Activated naive CD8-positive, alpha-beta T cell treated with anti-CD3 and anti-CD28 coated beads, Interleukin-2, amount 50 U/mL, for 24 hours (primary cell): ENCODE data around the gene AGBL1.
"Not testable (repeated sequence)": the region's sequence is repeated elsewhere in the genome, so short reads cannot be mapped to it uniquely, and the experiment has no call there.

Experiments used
- ATAC-seq: fragments of 150-1000 bp; cut with Tn5 transposase; one replicate; pipeline ENCODE4 v1.10.0; 2021
- DNase-seq: peaks from one replicate; pipeline ENCODE4 v3.0.0; 2021
- H3K27ac Mint-ChIP-seq: one replicate; pipeline ENCODE4 v1.8.0; 2021; ENCODE audit warnings: mild to moderate bottlenecking, mixed read lengths
- H3K27me3 Mint-ChIP-seq: one replicate; pipeline ENCODE4 v1.8.0; 2021; ENCODE audit warnings: mixed read lengths
- H3K36me3 Mint-ChIP-seq: one replicate; pipeline ENCODE4 v1.8.0; 2021; ENCODE audit warnings: low read depth, mixed read lengths
- H3K4me1 Mint-ChIP-seq: one replicate; pipeline ENCODE4 v1.8.0; 2021; ENCODE audit warnings: mixed read lengths
- H3K4me3 Mint-ChIP-seq: one replicate; pipeline ENCODE4 v1.8.0; 2021; ENCODE audit warnings: mild to moderate bottlenecking, moderate library complexity, mixed read lengths
- H3K9me3 Mint-ChIP-seq: one replicate; pipeline ENCODE4 v1.8.0; 2021; ENCODE audit warnings: mixed read lengths

The AGBL1 gene

DNA sequence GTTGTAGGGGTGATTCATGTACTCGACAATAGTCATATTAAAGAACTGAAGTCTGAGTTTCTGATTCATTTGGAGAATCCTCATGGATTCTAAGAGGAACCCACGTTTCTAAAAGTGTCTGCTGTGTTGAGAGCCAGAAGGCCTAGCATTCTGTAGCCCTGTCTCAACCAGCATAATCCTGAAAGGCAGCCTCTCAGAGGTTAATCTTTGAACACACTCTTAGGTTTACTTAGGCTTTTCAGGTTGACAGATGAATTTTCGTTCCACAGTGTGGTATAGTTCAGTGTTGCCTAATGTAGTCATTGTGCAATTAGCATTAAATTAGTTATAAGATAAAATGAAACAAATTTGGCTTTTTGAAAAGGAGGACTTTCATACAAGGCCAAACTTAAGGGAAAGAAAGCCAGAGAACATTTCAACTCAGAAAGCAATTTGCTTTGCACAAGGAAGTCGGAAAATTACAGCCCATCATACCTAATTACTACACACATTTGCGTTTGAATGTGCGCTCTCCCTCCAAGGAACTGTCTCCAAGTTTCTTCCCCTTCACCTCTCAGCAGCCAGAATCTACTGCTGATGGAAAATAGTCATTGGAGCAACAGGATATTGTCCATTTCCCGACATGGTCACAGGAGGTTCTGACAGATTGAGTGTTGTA, 42.0 kb downstream of the AGBL1 start:
- Mint-ChIP-seq H3K27me3 (peaks cover 4% of the 10 kb centered on the region), H3K4me1 (no peaks in the 10 kb centered on the region), H3K4me3 (no peak overlapping the region), H3K9me3 (no peaks in the 10 kb centered on the region), H3K27ac (no peak overlapping the region), H3K36me3 (no peaks in the 10 kb centered on the region)
- ATAC-seq (no peak), DNase-seq (no peak)

DNA sequence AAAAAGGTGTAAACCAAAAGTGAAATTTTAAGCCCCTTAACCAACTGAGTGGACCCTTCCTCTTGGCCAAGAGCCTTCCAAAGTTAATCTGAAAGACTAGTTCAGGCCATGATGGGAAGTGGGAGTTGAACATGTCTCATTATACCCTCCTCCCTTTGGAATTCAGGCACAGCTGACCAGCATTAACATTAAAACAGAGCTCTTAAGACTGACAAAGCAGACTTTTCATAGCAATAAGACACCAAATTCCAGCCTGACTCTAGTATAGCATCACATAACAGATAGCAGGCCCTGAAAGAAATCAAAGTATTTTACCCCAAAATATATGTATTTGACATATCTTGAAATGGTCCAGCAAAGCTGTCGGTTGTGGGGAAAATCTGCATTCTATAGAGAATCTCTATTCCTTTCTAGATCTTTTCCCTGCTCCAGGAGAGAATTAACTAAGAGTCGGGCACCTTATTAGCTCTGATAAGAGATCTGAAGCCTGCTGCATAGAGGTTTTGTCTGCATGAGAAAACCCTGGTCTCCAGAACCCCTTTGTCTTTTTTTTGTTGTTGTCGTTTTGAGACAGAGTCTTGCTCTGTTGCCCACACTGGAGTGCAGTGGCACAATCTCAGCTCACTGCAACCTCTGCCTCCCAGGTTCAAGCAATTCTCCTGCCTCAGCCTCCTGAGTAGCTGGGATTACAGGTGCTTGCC, 43.2 kb downstream of the AGBL1 start:
- ATAC-seq, H3K4me1 Mint-ChIP-seq, DNase-seq, H3K9me3 Mint-ChIP-seq, H3K27me3 Mint-ChIP-seq, H3K27ac Mint-ChIP-seq, H3K36me3 Mint-ChIP-seq, H3K4me3 Mint-ChIP-seq: not testable (repeated sequence)

DNA sequence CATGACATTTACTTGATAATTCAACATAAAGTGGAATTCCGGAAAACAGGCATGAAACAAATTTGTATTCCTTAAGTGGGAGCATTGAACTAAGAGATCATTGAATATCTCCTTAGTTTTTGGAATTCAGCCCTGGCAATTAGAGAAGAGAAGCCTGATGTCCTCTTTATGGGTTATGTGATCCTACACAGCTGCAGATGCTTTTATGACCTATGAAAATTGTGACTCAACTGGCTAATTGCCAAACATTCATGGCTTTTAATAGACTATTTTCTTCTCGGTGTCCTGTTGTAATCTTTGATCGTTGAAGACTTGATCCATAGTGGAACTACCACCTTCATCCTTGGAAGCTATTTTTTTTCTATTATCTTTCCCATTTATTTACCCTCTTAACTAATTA, 46.1 kb downstream of the AGBL1 start:
- peaks cover 5% of the 10 kb centered on the region for H3K27me3 Mint-ChIP-seq
- no peak for ATAC-seq
- no peak for DNase-seq
- H3K27ac Mint-ChIP-seq: no peak overlapping the region
- no peak overlapping the region for H3K4me3 Mint-ChIP-seq
- H3K4me1 Mint-ChIP-seq: no peaks in the 10 kb centered on the region
- no peaks in the 10 kb centered on the region for H3K36me3 Mint-ChIP-seq
- H3K9me3 Mint-ChIP-seq: no peaks in the 10 kb centered on the region

DNA sequence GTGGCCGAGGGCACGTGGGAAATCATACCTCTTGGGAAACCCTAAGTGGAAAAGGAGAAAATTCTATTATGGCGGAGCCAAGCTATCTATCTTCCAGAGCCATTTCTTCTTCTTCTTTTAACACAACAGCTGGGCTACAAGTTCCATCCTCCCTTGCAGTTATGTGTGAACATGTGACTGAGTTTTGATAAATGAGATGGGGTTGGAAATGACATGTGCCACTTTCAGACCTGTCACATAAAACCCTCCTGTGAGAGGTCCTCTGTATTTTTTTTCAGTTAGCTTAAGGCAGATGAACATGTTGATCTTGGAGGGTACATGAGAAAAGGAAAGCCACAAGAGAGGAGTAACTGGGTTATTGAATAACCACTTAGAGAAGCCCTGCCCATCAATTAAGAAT, 47.9 kb downstream of the AGBL1 start:
- H3K36me3 Mint-ChIP-seq: no peaks in the 10 kb centered on the region
- no peak for ATAC-seq
- no peak overlapping the region for H3K4me3 Mint-ChIP-seq
- DNase-seq: no peak
- H3K27me3 Mint-ChIP-seq: peaks cover 5% of the 10 kb centered on the region
- H3K9me3 Mint-ChIP-seq: no peaks in the 10 kb centered on the region
- H3K27ac Mint-ChIP-seq: no peak overlapping the region
- no peaks in the 10 kb centered on the region for H3K4me1 Mint-ChIP-seq

DNA sequence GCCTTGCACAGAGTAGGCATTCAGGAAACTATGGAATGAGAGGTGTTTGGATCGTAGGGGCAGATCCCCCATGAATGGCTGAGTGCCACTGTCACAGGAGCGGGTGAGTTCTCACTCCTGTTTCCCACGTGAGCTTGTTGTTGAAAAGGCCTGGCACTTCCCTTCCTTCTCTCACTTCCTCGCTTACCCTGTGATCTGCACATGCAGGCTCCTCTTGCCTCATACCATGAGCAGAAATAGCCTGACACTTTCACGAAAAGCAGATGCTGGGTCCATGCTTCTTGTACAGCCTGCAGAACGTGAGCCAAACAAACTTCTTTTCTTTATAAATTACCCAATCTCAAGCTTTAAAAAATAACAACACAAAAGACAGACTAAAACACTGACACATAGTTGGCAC, 55.4 kb downstream of the AGBL1 start:
- DNase-seq (no peak), ATAC-seq (no peak)
- H3K4me1 Mint-ChIP-seq: no peaks in the 10 kb centered on the region
- H3K9me3 Mint-ChIP-seq: no peaks in the 10 kb centered on the region
- no peaks in the 10 kb centered on the region for H3K36me3 Mint-ChIP-seq
- no peak overlapping the region for H3K27ac Mint-ChIP-seq
- H3K4me3 Mint-ChIP-seq: no peak overlapping the region
- peaks cover 4% of the 10 kb centered on the region for H3K27me3 Mint-ChIP-seq

DNA sequence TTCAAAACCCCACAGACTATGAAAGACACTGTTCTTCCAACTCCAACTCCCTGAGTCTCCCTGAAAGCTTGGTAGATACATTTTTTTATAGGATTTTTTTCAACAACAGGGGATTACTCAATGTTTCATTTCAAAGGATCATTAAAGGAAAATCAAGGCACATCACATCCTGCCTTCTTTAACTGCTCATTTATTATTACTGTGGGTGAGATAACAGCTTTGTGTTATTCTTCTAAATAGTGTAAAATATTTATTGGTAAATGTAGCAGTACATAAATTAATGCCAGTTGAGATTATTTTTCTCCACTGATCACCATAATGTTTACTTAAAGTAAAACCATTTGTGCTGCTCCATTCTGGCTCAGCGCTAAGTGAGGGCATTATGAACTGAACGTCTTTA, 57.2 kb downstream of the AGBL1 start:
- ATAC-seq (no peak), DNase-seq (no peak)
- Mint-ChIP-seq H3K27ac (no peak overlapping the region), H3K4me1 (no peaks in the 10 kb centered on the region), H3K27me3 (peaks cover 4% of the 10 kb centered on the region), H3K4me3 (no peak overlapping the region), H3K9me3 (no peaks in the 10 kb centered on the region), H3K36me3 (no peaks in the 10 kb centered on the region)

DNA sequence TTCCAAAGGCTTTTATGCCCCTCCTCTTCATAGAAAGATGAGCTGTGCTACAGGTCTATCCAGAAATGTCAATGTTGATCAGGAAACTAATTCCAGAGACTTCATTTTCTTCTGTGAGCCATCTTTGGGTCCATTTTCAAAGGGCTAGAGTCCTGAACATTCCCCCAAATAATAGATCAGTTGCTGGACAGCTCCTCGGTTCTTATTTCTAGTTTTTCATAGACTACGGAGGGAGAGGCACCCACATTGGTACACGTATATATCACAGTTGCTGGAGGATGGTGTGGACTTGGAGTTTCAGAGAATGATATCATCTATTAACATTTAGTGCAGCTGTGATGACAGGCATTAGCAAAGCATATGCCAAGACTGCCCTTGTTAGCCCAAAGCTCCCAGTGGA, 59.1 kb downstream of the AGBL1 start:
- H3K27ac Mint-ChIP-seq: no peak overlapping the region
- H3K36me3 Mint-ChIP-seq: no peaks in the 10 kb centered on the region
- H3K27me3 Mint-ChIP-seq: peaks cover 4% of the 10 kb centered on the region
- ATAC-seq: no peak
- no peak for DNase-seq
- H3K9me3 Mint-ChIP-seq: no peaks in the 10 kb centered on the region
- H3K4me3 Mint-ChIP-seq: no peak overlapping the region
- H3K4me1 Mint-ChIP-seq: no peaks in the 10 kb centered on the region

DNA sequence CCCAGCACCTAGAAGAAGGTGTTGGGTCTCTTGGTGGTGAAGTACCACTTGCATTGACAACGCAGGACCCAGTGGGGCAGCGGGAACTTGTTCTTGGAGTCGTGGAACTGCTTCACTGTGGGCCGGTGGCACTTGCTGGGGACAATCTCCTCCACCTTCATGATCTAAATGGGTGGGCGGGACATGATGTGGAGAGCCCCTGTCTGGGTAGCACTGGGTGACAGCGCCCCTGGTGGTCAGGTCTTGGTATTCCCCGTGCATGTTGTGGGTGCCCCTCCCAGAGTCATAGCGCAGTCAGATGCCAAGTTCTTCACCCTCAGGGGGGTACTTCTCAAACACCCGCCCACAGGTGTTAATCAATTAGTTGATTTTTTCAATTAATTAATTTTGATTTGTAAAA, 60.2 kb downstream of the AGBL1 start:
- H3K27me3 Mint-ChIP-seq: peaks cover 4% of the 10 kb centered on the region
- peak; percentile 38 for DNase-seq
- no peaks in the 10 kb centered on the region for H3K4me1 Mint-ChIP-seq
- peaks cover 3% of the 10 kb centered on the region for H3K9me3 Mint-ChIP-seq
- no peaks in the 10 kb centered on the region for H3K36me3 Mint-ChIP-seq
- no peak for ATAC-seq
- no peak overlapping the region for H3K4me3 Mint-ChIP-seq
- no peak overlapping the region for H3K27ac Mint-ChIP-seq

DNA sequence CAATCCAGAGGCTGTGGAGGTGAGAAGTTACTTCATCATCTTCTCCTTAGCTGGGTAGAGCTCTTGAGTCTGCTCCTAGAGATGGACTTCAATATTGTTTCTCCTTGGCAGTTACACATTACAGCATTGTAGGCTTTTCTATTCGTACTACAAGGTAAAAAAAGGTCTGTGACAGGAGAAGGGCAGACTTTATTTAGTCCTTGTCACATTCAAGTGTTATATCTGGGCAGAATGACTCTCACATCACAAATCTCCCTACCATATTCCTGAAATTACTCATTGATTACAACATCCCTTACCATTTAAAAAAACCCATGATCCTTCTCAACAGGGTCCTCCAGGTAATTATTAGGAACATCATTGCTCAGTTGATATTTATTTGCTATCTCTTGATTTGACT, 75.0 kb downstream of the AGBL1 start:
- Mint-ChIP-seq H3K4me1 (no peaks in the 10 kb centered on the region), H3K36me3 (no peaks in the 10 kb centered on the region), H3K4me3 (no peak overlapping the region), H3K9me3 (peaks cover 13% of the 10 kb centered on the region), H3K27ac (no peak overlapping the region), H3K27me3 (peaks cover 2% of the 10 kb centered on the region)
- ATAC-seq: no peak
- no peak for DNase-seq

DNA sequence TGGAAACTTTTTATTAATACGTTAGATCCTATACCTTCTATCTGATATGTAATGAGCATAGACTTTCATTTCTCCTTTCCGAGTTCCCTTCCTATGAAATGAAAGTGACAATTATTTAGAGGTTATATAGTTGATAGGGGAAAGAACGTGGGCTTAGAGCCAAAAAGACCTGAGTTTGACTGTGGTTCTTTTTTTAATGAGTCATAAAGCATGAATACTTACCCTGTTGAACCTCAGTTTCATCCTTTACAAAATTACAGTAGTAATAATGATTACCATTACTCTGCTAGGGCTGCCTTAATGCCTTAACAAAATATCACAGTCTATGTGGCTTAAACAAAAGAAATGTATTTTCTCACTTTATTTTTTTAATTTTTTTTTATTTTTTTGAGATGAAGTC, 75.9 kb downstream of the AGBL1 start:
- Mint-ChIP-seq H3K27ac (no peak overlapping the region), H3K27me3 (peaks cover 2% of the 10 kb centered on the region), H3K4me3 (no peak overlapping the region), H3K36me3 (no peaks in the 10 kb centered on the region), H3K9me3 (peaks cover 10% of the 10 kb centered on the region), H3K4me1 (no peaks in the 10 kb centered on the region)
- no peak for DNase-seq
- ATAC-seq: no peak

DNA sequence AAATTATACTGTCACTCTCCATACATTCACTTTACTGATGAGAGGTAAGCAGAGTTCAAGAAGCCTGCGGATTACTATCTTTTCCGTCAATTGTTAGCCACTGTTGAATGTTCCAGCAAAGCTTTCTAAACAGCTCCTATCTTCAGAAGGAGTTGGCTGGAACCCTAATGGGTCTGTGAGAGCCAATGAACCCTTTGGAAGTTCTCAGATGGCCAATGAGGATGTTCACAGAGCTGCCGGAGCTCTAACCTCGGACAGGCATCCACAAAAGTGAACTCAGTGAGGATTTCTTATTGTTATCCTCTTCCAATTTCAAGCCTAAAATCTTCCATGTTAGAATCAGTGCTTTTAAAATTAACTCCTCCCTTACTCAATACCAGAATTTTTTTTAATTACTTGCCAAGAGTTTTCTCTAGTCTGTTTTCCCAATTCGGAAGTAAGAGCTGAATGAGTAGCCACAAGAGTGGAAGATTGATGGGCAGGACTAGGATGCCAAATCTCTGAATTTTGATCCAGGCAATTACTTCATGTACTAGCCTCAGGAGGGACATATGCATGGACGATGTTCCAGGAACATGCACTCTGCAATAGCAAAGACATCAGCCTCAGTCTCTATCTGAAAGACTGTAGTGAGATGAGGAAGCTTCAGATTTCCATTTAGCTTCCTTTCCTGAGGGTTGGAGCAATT, 78.1 kb downstream of the AGBL1 start:
- DNase-seq (no peak), ATAC-seq (no peak)
- Mint-ChIP-seq H3K27ac (no peak overlapping the region), H3K36me3 (no peaks in the 10 kb centered on the region), H3K4me1 (no peaks in the 10 kb centered on the region), H3K9me3 (peaks cover 2% of the 10 kb centered on the region), H3K4me3 (no peak overlapping the region), H3K27me3 (peaks cover 3% of the 10 kb centered on the region)

DNA sequence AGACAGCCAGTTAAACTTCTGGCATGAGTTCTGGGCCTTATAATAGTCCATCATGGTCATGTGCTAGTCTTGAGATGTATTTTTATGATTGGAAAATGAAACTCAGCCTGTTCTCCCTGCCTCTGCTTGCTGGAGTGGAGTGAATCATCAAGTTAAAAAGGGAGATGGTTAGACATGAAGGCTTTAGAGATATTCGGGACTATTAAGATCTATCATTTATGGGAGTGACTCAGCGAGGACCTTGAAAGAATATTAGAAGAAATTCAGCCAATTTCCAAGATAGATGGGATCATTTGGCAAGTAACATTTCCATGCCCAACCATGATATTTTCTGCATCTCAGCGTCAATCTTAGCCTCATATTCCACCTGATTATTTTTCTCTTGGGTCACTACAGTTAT, 79.8 kb downstream of the AGBL1 start:
- Mint-ChIP-seq H3K36me3 (no peaks in the 10 kb centered on the region), H3K4me3 (no peak overlapping the region), H3K4me1 (no peaks in the 10 kb centered on the region), H3K27me3 (peaks cover 4% of the 10 kb centered on the region), H3K9me3 (peaks cover 3% of the 10 kb centered on the region), H3K27ac (no peak overlapping the region)
- no peak for ATAC-seq
- DNase-seq: no peak

DNA sequence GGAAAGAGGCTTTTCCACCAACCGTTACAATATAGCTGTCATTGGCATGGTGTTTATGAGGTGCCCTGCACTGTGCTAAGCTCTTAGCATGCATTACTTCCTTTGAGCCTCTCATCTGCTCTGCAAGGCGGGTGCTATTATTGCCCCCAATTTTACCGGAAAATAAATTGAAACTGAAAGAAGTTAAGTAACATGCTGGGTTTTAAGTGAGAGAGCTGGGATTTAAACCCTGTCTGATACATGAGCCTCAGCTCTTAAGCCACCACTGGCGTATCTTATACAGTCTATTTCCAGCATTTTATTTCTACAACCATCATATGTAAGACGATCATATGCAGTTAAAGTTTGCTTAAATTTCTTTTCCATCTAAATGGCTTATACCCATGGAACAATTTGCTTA, 81.6 kb downstream of the AGBL1 start:
- H3K36me3 Mint-ChIP-seq: no peaks in the 10 kb centered on the region
- no peak overlapping the region for H3K27ac Mint-ChIP-seq
- peaks cover 3% of the 10 kb centered on the region for H3K9me3 Mint-ChIP-seq
- DNase-seq (no peak), ATAC-seq (no peak)
- no peak overlapping the region for H3K4me3 Mint-ChIP-seq
- H3K27me3 Mint-ChIP-seq: peaks cover 2% of the 10 kb centered on the region
- no peaks in the 10 kb centered on the region for H3K4me1 Mint-ChIP-seq

DNA sequence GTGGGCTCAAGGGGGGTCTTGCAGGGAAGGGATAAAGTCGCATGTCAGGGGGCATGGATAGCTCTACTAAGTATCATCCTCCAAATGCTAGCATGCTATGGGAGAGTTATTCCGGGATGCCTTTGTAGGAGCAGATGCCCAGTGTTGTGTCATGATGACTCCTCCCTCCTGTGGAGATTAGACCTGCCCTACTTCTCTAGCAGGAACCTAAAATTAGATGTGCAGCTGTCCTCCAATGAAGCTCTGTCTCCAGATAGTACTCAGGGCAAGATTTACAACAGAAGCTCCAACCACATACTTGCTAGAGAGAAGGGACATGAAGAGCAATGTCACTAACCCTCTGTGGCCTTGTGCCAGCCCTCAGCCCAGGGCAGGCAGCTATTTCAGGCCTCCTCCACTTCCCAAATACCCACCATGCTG, 82.5 kb downstream of the AGBL1 start:
- Mint-ChIP-seq H3K4me3 (no peak overlapping the region), H3K27ac (no peak overlapping the region), H3K9me3 (peaks cover 3% of the 10 kb centered on the region), H3K27me3 (peaks cover 2% of the 10 kb centered on the region), H3K36me3 (no peaks in the 10 kb centered on the region), H3K4me1 (no peaks in the 10 kb centered on the region)
- ATAC-seq (no peak), DNase-seq (no peak)

DNA sequence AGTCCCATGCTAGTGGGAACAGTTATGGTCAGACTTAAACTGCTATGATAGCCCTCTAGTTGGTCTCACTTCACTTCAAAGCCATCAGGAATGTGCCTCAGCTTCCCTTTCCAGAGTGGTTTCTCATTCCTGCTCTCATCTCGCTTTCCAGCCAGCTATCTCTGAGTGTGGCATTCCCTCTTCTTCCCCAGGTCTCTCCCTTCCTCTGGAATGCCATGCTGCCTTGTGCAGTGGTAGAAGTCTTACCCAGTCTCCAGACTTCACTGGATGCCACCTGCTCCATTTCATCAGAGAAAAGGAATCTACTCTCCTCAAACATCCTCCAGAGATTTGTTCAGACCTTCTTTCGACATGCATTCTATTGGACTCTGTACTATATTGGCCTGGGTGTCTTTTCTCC, 83.0 kb downstream of the AGBL1 start:
- no peaks in the 10 kb centered on the region for H3K36me3 Mint-ChIP-seq
- no peak overlapping the region for H3K27ac Mint-ChIP-seq
- peaks cover 3% of the 10 kb centered on the region for H3K9me3 Mint-ChIP-seq
- ATAC-seq: no peak
- no peak overlapping the region for H3K4me3 Mint-ChIP-seq
- H3K27me3 Mint-ChIP-seq: peaks cover 2% of the 10 kb centered on the region
- no peaks in the 10 kb centered on the region for H3K4me1 Mint-ChIP-seq
- DNase-seq: no peak
